ENCODE measurements around the gene ECE2. TPM values are rescaled to one million over a fixed set of nuclear protein-coding genes. Genes with fewer than 3 reads are reported as not detected.
"Not testable (repeated sequence)": the region's sequence is repeated elsewhere in the genome, so short reads cannot be mapped to it uniquely, and the experiment has no call there.

ECE2 gene
- total RNA-seq, 4 donors from 2014 or later: not detected

- H3K36me3 ChIP-seq: peaks cover 0 to 41% (median 0%) of the 10 kb centered on the region in 3 donors
- TF ChIP-seq CTCF (IDR thresholded peaks at IDR 0.05) (peak in 2 of 5 experiments; percentile 18 to 34), POLR2A (IDR thresholded peaks at IDR 0.05) (peak in 1 of 2 donors; percentile 21), EP300 (IDR thresholded peaks at IDR 0.05) (peak; percentile 44 to 71)
- H3K4me1 ChIP-seq: peaks cover 0 to 43% (median 23%) of the 10 kb centered on the region in 4 donors
- no peaks in the 10 kb centered on the region for H3K9me3 ChIP-seq
- H3K4me3 ChIP-seq: peak overlapping the region in 2 of 4 donors; percentile 22 to 31
- H3K27ac ChIP-seq: peak overlapping the region; percentile 94 to 100 (median 98)
- WGBS, 2 donors: 17% methylated on average over 10 to 35 of the region's 37 CpGs
- DNase-seq (ENCODE audit: low spot score in 2 of 2): peak; percentile 74 to 78
- no peaks in the 10 kb centered on the region for H3K27me3 ChIP-seq
Observed at GRCh38 chr3:184338511-184338945, 62.7 kb downstream of the ECE2 start.

- no peak for TF ChIP-seq POLR2A (IDR thresholded peaks at IDR 0.05)
- TF ChIP-seq CTCF (IDR thresholded peaks at IDR 0.05): no peak
- no peak for TF ChIP-seq EP300 (IDR thresholded peaks at IDR 0.05)
- Histone ChIP-seq H3K9me3 (no peaks in the 10 kb centered on the region), H3K4me1 (peaks cover 0 to 44% (median 23%) of the 10 kb centered on the region in 4 donors), H3K27me3 (no peaks in the 10 kb centered on the region), H3K27ac (peak overlapping the region; percentile 94 to 100 (median 98)), H3K4me3 (peak overlapping the region in 2 of 4 donors; percentile 22 to 31), H3K36me3 (peaks cover 0 to 41% (median 0%) of the 10 kb centered on the region in 3 donors)
- no peak for DNase-seq (ENCODE audit: low spot score in 2 of 2)
- 43 to 54% methylated on average over 8 of the region's 8 CpGs for WGBS, 2 donors
Observed at GRCh38 chr3:184339001-184339400, 63.2 kb downstream of the ECE2 start.

GRCh38 chr3:184339451-184340135 is 63.8 kb downstream of the ECE2 start:
- H3K36me3 ChIP-seq: peaks cover 0 to 41% (median 0%) of the 10 kb centered on the region in 3 donors
- peaks cover 0 to 44% (median 23%) of the 10 kb centered on the region in 4 donors for H3K4me1 ChIP-seq
- H3K4me3 ChIP-seq; H3K9me3 ChIP-seq; DNase-seq (ENCODE audit: low spot score in 2 of 2); H3K27me3 ChIP-seq: not testable (repeated sequence)
- H3K27ac ChIP-seq: peak overlapping the region in 1 of 4 donors; percentile 97
- 82 to 90% methylated on average over 19 of the region's 19 CpGs for WGBS, 2 donors

- peaks cover 0 to 52% (median 0%) of the 10 kb centered on the region in 3 donors for H3K36me3 ChIP-seq
- 92 to 95% methylated on average over 7 of the region's 7 CpGs for WGBS, 2 donors
- no peak overlapping the region for H3K4me3 ChIP-seq
- H3K9me3 ChIP-seq: no peaks in the 10 kb centered on the region
- no peaks in the 10 kb centered on the region for H3K27me3 ChIP-seq
- TF ChIP-seq POLR2A (IDR thresholded peaks at IDR 0.05): no peak
- no peak for TF ChIP-seq EP300 (IDR thresholded peaks at IDR 0.05)
- TF ChIP-seq CTCF (IDR thresholded peaks at IDR 0.05): no peak
- H3K27ac ChIP-seq: no peak overlapping the region
- H3K4me1 ChIP-seq: peaks cover 0 to 53% (median 28%) of the 10 kb centered on the region in 4 donors
- DNase-seq (ENCODE audit: low spot score in 2 of 2): no peak
Observed at GRCh38 chr3:184341925-184342324, 66.1 kb downstream of the ECE2 start.

Small RNA genes within 50 kb of the gene (small RNA-seq; reads per million reads assigned to genes)
- gene MIR1224 (0.47 reads per million), gene SNORD66 (1,598 reads per million, percentile 99 among the genes with 10 or more reads in this experiment)

Other genes with a start within 250 kb of the ECE2 start
- gene HTR3D, start 244.3 kb upstream of the ECE2 start, total RNA-seq: not detected
- gene HTR3C, start 223.0 kb upstream of the ECE2 start, total RNA-seq: not detected
- gene HTR3E, start 179.0 kb upstream of the ECE2 start, total RNA-seq: not detected
- gene EIF2B5, start 140.7 kb upstream of the ECE2 start, total RNA-seq: 10 to 100 TPM; 28.8 to 51.0 (median 36.5) TPM
- 10 to 100 TPM; 45.2 to 86.5 (median 66.1) TPM for gene DVL3, start 120.6 kb upstream of the ECE2 start, total RNA-seq
- gene AP2M1, start 101.2 kb upstream of the ECE2 start, total RNA-seq: 100 to 1,000 TPM; 182 to 212 (median 199) TPM
- 10 to 100 TPM; 51.6 to 96.9 (median 64.0) TPM for gene ABCF3, start 89.8 kb upstream of the ECE2 start, total RNA-seq
- gene VWA5B2, start 46.4 kb upstream of the ECE2 start, total RNA-seq: 1 to 10 TPM in 1 of 4 donors, under 1 TPM in 2, not detected in 1; 0.21 to 1.8 (median 0.22) TPM
- 10 to 100 TPM; 38.9 to 79.5 (median 58.7) TPM for gene ALG3, start 27.1 kb upstream of the ECE2 start, total RNA-seq
- gene EEF1AKMT4, start 26.4 kb upstream of the ECE2 start, total RNA-seq: 1 to 10 TPM in 3 of 4 donors, under 1 TPM in 1; 0.98 to 4.8 (median 2.5) TPM
- not detected for gene CAMK2N2, start 14.5 kb upstream of the ECE2 start, total RNA-seq
- gene PSMD2, start 23.2 kb downstream of the ECE2 start, total RNA-seq: 100 to 1,000 TPM; 122 to 226 (median 152) TPM
- 100 to 1,000 TPM; 173 to 248 (median 192) TPM for gene EIF4G1, start 38.6 kb downstream of the ECE2 start, total RNA-seq
- 10 to 100 TPM; 35.0 to 45.3 (median 39.6) TPM for gene FAM131A, start 61.6 kb downstream of the ECE2 start, total RNA-seq
- gene CLCN2, start 85.6 kb downstream of the ECE2 start, total RNA-seq: 10 to 100 TPM; 51.3 to 86.3 (median 54.9) TPM
- gene POLR2H, start 85.7 kb downstream of the ECE2 start, total RNA-seq: 100 to 1,000 TPM in 1 of 4 donors, 10 to 100 TPM in 3; 65.1 to 181 (median 95.3) TPM
- gene THPO, start 102.2 kb downstream of the ECE2 start, total RNA-seq: under 1 TPM in 3 of 4 donors, not detected in 1; 0.20 to 0.84 (median 0.44) TPM
- 10 to 100 TPM; 29.1 to 44.6 (median 34.3) TPM for gene CHRD, start 104.0 kb downstream of the ECE2 start, total RNA-seq

All from tibial nerve (tissue), 4 donors.